Body of pancreas (tissue), 4 donors: Measurements from ENCODE around the gene NTHL1.

ENCODE experiments used
- CTCF ChIP-seq, 7 experiments: fragments of 450-650 bp in 4 of 7; fragments of 200-600 bp in 3 of 7; sonication (generic) in 3 of 7; IDR thresholded peaks; one replicate each; pipeline ENCODE4 v1.5.1; 2016 to 2019; ENCODE audit warnings: antibody characterized with exemption in 7 of 7
- POLR2A ChIP-seq, 3 donors: fragments of 450-650 bp; IDR thresholded peaks; one replicate each; pipeline ENCODE4 v1.6.1; 2016; ENCODE audit warnings: antibody characterized with exemption in 3 of 3, mild to moderate bottlenecking in 2 of 3

DNA sequence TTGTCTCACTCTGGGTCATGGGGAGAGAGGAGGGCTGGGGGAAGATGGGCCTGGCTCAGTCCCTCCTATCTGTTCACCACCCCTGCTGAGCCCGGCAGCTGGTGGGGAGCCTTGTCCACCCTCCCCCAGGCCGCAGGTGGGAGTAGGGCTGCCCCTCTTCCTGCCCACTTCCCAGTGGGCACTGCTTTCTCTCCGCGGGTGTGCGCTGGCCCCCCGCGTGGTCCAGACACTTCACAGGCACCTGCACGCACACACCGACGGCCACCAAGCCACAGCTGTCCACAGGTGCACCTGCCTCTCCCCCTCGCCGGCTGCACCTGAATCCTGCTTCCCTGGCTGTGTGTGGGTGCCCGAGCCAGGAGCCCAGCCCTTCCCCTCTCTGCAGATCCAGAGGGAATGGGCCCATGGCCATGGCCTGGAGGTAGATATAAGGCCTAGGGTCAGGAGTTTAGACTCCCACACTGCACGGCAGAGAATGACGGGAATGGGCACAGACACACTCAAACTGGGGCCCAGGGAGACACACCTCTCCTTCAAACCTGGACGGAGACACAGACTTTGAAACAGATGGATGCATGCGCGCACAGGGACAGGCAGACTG lies 18.9 kb downstream of the NTHL1 start:
- TF ChIP-seq CTCF (IDR thresholded peaks at IDR 0.05) (no peak), POLR2A (IDR thresholded peaks at IDR 0.05) (no peak)
